Fibroblast of skin of abdomen (primary cell): ENCODE measurements around the gene ADIRF.
"Not testable (repeated sequence)": the region's sequence is repeated elsewhere in the genome, so short reads cannot be mapped to it uniquely, and the experiment has no call there.

Source experiments
- DNase-seq: peaks from one replicate; pipeline ENCODE4 v3.0.0-alpha.2; 2013

Gene ADIRF

DNA sequence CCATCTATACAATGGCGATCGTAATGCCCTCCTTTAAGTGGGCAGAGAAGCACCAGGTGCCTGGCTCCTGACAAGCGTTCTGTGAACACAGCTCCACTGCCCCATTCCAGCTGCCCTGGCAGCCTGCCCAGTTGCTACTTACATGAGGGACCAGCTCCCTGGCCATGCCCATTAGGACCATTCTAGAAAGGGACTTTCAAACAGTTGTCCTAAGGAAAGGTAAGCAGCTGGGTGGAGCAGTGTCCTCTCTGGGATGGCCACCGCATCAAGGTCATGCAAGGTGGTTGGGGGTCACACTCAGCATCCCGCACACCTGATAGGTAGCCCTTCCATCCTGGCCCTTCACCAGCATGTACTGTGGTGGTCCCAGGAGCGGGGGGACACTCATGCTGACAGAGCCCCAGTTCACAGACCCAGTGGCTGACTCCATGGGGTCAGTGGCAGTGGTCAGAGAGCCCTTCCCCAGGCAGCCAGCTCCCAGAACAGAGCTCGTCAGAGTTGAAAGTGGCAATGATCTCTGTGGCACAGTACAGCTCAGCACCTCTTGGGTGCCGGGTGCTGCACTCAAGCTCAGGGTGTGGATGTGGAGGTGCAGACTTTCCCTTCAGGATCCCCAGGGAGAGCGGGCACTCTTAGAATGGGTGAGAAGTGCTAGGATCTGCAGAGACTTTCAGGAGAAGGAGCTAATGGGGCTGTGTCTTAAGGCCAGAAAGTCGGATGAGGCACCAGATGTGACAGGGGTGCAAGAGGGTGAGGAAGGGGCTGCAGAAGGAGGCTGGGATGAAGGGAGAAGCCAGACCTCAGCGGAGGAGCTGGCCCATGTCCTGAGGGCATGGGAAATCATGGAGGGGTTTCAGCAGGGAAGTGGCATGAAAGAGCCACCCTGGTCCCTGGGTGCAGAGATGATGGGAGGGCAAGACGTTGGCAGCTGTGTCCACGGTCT, 21.8 kb upstream of the ADIRF start:
- DNase-seq: no peak

DNA sequence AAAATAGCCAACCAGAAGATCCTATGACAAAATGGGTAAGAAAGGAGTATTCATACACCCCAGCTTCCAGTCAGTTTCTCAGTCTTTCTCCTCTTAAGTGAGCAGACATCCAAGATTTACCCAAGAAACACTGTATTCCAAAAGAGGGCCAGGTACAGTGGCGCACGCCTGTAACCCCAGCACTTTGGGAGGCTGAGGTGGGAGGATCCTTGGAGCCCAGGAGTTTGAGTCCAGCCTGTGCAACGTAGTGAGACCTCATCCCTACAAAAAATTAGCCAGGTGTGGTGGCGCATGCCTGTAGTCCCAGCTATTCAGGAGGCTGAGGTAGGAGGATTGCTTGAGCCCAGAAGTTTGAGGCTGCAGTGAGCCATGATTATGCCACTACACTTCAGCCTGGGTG, 20.5 kb upstream of the ADIRF start:
- DNase-seq: not testable (repeated sequence)

DNA sequence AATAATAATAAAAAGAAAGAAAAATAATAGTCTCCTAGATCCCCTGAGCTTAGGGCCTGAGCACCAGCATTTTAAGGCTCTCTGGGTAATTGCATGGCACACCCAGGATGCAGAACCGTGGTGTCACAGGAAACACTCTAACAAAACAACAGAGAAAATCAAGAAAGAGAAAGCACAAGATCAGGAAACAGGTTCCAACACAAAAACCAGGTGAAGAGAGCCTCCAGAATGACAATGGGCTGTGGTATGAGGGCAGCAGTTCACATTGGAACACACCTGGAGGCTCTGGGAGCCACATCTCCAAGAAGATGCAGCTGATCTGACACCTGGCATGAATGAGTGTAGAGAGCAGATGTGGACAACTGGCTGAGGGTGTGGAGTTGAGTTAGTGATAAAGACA, 17.9 kb upstream of the ADIRF start:
- DNase-seq: no peak

DNA sequence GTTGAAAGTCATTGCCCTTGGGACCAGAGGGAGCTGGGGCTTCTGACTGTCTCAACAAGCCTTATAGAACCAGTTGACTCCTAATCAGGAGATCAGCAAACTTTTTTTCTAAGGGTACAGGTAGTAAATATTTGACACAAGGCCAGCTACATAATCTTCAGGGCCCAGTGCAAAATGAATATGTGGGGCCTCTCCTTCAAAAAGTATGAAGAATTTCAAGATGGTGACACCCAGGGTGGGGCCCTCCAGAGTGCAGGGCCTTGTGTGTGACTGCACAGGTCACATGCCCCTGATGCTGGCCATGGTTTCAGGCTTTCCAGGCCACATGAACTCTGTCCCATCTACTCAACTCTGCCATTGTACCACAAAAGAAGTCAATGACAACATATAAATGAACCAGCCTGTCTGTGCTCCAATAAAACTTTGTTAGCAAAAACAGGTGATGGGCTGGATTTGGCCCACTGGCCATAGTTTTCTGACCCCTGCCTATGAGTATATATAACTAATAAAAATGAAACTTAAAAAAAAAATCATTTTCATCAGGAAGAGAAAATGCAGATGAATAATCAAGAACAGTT, 17.0 kb upstream of the ADIRF start:
- DNase-seq: no peak

DNA sequence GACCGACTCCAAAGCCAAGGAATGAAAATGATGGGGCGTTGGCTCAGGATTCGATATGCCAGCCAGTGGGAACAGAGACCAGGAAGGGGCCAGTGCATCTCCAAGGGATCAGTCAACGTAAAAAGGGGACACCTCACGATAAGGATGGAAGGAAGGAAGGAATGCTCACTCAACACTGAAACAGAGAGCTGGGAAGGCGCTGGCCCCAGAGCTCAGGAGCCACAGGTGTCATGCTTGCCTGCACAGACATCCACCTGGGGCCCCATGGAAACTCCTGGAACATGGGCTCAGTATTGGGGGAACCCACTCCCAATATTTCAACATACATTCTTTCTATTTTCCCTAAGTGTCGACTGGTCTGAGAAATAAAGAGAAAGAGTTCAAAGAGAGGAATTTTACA, 16.2 kb upstream of the ADIRF start:
- no peak for DNase-seq

DNA sequence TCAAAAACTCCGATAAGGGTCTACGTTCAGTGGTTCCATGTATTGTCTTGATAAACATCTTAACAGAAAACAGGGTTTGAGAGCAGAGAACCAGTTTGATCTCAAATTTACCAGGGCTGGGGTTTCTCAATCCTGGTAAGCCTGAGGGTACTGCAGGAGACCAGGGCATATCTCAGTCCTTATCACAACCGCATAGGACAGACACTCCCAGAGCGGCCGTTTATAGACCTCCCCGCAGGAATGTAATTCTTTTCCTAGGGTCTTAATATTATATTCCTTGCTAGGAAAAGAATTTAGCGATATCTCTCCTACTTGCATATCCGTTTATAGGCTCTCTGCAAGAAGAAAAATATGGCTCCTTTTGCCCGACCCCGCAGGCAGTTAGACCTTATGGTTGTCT, 15.6 kb upstream of the ADIRF start:
- DNase-seq: not testable (repeated sequence)

DNA sequence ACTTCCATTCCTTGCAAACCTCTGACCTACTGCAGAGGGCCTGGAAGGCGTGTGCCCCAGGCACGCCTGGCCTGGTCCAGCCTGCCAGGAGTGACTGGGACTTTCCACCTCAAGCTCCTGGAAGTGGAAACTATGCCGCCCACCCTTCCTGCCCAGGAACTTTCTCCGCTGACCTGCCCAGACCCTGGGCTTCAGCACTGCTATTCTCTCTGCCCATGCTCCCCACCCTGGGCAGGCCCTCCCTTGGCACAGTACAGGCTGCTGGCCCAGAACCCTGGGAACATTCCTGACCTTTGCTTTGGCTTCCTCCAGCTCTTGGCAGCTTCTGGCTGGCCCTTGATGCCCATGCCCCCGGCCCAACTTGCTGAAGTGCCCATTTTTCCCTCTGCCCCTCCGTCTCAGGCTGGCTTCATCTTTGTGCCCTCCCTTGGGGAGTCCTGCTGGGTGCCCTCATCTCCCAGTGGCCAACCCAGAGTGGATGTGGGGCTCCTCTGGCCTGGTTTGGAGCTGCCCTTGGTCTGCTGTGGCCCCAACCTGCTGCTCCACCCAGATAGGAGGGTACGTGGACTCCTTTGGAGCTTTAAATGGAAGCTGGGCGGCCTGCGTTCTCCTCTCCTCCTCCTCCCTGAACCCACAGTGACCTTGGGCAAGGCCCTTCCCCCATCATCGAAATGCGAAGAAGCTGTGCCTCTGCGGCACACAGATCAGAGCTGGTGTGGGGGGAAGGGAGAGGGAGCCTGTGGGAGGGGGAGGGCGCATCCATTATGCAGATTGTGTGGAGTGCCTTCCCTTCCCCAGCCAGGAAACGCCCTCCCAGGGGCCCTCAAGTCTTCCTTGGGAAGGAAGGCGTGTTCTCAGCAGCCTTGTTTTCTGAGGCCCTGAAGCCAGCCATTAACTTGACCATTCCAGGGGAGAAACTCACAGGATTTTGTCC, 14.3 kb upstream of the ADIRF start:
- DNase-seq: peak; percentile 74

DNA sequence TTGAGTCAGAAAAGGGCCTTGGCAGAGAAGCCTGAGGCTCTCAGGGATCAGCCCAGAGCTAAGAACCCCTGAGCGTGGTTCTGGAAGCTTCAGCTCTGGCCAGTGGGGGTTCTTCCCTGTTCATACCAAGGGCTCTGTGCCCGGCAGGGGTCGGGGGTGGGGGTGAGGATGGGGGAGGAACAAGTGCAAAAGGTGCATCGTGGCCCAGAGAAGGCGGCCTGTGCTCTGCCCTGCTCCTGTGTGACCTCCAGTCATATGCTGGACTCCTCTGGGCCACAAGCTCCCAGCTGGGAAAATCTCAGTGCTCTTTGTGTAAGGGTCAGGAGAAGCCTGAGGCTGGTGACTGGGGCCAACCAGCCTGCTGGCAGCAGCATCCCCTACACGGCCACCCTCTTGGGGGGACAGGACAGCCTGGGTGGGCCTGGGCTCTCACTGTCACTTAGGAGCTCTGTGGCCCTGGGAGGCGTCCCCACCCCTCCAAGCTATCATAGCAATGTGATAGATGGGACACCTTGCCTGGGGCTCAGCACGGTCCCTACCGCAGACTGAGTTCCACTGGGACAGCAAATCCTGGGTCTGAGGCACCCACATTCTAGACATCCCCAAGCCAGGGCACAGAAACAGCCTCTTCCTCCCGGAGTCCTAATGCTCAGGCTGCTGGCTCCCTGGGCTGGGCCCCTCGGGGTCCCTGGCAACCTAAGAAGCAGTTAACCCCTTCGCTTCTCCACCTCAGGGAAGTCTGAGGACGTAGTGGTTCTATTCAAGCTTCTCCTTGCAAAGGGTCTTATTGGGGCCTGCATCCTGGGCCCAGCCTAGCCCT, 13.4 kb upstream of the ADIRF start:
- DNase-seq: no peak

DNA sequence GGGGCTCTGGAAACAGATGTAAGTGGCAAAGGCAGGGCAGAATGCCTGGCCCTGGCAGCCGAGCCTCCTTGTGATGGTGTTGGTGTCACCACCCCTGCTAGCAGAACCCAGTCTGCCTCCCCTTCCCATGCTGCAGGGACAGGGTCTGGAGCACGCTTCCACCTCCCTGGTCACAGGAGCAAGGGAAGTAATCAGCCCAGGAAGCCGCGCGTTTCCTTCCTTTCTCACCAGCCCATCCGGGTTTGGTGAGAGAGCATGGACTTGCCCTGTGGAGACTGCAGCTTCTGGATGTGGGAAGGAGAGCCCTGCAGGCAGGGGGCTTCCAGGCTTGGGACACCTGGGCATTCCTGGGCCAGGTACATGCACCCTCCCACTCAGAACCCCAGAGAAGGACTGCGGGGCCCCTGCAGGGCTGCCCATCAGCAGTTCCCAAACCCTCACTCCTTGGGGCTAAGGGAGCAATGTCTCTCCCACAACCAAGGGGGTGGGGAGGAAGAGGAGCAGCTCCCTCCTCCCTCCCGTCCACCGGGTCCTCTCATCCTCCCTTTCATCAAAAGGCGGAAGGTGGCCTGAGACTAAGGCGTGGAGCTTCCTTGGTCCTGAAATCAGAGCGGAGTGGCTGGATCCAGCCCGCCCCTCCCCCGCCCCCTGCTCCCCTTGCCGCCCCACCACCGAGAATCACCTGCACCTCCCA, 12.6 kb upstream of the ADIRF start:
- DNase-seq: no peak

DNA sequence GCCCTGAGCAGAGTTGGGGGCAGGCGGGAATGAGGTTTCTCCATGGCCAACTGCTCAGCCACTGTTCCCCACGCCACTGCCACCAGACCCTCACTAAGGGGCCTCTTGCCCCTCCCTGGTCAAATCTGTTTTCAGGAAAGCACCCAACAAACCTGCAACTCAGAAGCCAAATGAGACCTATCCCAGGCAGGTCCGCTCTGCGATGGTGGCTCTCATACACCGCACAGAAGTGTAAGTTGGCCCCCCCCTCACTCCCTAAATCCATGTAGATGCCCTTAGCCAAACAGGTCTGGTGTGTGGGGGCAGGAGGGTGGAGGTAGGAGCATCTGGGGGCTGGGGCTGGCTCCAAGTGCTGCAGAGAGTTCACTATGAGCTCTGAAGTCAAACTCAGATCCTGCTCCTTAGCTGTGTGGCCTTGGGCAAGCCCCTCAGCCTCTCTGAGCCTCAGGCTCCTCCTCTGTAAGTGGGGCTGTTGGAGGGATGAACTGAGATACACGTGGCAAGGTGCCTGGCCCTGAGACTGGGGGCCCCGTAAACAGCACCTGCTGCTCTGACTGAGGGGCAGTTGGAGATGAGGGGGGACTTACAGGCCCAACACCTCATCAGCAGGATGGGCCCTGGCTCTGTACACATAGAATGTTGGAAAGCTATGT, 12.0 kb upstream of the ADIRF start:
- DNase-seq: no peak

DNA sequence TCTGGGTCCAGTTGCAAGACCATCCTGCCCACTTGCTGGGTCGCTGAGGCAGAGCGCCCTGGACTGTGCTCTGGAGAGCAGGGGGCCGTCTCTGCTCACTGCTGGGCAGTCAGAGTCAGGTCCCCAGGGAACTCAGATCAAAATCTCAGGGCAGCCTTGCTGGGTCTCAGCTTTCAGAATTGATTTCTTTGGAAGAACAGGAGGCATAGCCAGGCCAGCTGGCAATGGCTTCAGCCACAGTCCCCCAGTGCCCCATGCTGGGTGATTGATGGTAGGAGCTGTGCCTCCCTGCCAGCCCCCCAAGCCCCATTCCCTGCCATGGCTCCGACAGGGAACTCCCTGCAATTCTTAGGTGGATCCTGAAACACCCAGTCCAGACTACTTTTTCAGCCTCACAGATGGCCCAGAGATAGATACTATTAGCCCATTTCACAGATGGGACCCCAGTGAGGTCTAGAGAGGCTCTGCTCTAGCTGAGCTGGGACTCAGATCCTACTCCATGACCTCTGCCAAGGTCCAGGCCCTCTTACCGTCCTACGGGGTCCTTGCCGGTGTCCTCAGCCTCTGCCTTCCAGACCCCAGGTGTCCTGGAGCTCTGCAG, 11.3 kb upstream of the ADIRF start:
- no peak for DNase-seq

DNA sequence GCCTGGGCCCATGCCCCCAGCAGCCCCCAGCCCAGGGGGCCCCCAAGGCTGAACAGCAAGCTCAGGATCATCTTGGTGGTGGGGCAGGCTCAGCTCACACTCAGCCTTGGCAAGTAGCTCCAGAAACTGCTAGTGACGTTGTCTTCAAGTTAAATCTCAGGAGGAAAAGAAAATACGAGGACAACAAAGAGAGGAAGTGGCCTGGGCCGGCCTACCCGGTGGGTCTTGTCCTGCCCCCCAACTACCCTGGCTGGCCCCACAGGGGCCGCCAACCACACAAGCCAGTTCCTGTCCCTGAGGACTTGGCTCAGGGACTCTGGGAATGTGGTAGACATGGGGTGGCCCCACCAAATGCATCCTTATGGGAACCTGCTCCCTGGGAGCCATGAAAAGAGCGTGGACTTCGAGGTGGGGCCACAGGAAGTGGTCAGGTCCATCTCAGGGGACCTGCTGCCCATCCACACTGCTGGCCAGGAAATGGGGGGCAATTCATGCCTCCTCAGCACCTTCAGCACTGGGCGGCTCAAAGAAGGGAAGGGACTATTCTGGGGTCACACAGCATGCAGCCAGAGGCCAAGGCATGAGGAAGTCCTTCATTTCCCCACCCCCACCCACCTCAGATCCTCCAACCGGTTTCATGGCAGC, 10.7 kb upstream of the ADIRF start, which contains the start of gene MMRN2:
Gene MMRN2 (minus strand): TSS at position 145 of the 645 bp plus-strand sequence. CDS start 74 bp downstream, at position 71.
- no peak for DNase-seq

DNA sequence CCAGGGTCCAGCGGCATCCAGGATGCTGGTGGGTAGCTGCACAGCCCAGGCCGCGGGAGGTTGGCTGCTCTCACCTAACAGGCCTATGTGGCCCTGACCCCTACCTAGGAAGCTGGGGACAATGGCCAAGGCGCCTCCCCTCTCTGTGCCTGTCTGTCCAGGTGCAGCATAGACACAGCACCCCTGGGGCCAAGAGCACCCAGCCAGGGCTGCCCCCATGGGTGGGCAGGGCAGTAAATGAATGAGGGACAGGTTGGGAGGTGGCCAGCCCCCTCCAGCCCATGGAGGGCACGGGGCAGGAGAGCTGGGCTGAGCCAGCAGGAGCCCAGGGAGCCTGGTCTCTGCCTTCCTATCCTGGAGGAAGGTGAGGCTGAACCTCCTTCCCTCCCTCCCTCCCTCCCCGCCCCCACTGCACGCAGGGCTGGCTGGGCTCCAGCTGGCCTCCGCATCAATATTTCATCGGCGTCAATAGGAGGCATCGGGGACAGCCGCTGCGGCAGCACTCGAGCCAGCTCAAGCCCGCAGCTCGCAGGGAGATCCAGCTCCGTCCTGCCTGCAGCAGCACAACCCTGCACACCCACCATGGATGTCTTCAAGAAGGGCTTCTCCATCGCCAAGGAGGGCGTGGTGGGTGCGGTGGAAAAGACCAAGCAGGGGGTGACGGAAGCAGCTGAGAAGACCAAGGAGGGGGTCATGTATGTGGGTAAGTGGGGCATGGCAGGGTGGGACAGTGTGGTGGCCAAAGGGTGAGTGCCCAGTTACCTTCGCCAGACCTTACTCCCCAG, 10.0 kb upstream of the ADIRF start, which contains the start of gene SNCG:
Gene SNCG (plus strand): TSS at position 484 of the 785 bp plus-strand sequence. CDS start 99 bp downstream, at position 583.
- no peak for DNase-seq

DNA sequence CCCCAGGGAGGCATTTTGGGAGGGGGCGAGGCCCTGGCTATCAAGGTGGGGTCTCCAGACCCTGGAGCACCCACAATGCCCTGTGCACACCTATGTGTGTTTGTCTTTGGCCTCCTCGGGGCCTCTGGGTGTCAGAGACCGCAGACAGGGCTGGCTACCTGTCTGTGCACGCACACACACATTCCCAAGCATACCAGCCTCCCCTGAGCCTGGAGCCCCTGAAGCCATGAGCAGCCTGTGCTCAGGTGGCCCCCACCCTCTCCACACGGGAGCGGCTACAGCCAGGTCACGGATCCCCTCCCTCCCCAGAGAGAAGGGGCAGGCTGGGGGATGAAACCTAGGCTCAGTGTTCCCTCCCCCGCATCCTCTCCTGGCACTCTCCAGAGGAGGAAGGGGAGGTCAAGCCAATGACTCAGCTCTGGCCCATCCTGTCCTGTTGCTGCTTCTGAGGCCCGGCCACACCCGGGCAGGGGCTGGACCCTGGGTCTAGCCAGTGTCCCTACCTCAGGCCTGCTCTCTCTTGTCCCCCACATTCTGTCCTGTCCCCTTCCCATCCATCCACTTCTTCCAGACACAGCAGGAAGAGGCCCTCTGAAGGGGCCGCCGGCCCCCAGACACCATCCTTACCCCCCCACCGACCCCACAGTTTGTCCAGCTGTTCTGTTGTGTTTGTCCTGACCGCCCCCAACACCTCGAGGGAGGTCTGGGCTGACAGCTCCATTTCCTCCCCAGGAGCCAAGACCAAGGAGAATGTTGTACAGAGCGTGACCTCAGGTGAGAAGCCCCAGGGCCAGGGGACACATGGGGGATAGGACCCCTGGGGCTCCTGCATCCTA, 9.2 kb upstream of the ADIRF start:
- DNase-seq: no peak

DNA sequence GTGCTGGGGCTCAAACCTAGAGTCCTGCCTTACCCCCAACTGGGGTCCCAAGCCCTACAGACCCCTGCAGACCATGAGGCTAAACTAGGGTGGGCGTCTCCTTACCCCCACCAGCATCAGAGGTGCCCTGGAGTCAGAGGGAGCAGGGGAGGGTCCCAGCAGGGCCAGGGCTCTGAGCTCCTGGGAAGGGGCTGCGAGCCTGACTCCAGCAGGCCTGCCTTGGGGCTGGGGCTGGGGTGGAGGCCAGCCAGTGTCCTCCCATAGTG, 8.6 kb upstream of the ADIRF start:
- no peak for DNase-seq

DNA sequence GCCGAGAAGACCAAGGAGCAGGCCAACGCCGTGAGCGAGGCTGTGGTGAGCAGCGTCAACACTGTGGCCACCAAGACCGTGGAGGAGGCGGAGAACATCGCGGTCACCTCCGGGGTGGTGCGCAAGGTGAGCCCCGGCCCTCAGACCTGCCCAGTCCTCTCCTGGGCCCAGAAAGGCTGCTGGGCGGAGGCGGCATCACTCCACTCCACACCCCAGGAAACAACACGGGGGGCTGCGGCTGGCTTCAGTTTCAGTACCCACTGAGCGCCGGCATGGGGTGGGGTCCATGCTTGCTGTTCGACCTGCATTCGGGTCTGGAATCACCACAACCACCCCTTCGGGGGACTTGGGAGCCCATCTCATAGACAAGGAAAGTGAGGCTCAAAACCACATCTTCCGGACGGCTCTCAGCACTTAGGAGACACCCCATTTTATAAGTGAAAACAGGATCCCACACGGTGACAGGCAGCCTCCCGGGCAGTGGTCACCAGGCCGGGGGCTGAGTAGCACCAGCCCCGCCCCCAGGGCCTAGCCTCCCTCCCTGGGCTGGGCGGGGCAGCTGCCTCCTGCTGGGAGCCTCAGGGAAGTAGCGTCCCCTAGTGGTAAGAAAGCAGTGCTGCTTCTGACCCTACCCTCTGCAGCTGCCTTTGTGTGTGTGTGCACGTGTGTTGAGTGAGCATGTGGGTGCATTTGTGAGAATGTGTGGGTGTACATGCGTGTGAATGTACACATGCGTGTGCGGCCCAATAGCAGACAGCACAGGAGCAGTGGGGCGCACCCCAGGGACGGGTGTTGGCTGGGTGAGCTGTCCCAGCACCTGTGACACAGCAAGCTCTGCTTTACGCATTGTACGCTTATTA, 8.0 kb upstream of the ADIRF start:
- DNase-seq: peak; percentile 59

DNA sequence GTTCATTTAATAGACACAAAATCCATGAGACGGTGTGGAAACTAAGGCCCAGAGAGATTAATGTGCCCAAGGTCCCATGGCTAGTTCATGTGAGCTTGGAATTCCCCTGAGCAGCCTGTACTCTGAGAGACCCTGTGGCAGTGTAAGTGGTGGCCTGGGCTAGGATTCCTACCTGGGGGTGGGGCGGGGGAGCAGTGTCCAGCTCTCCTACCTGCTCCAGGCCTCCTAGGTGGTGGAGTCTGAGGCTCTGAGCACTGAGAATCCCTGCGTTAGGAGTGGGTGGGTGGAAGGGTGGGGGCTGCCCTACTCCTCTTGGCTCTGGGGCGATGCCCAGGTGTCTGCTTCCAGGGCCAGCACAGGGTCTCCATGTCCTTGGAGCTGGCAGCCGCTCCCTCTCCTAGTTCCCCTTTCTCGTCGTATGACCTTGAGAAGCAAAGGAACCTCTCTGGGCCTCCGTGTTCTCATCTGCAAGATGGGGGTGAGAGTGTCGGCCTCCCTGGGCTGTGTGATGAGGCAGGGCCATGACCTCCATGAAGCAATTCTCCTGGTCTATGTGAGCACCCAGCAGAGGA, 7.3 kb upstream of the ADIRF start:
- no peak for DNase-seq
